HepG2 (cell line): ENCODE data around the gene HRH3. TPM values are rescaled to one million over a fixed set of nuclear protein-coding genes. Genes with fewer than 3 reads are reported as not detected.

Source experiments
- ATAC-seq: fragments of 200-7000 bp; cut with Tn5 transposase; 3 replicates; pipeline ENCODE4 v1.9.1; 2020; ENCODE audit warnings: mild to moderate bottlenecking, moderate library complexity
- BruUV-seq: library from RNA; stranded (reverse); fragments of 400-500 nt; replicated peaks from 2 replicates; lab custom pipeline; 2021; lab: Mats Ljungman, UMichigan
- CTCF ChIA-PET: fragments of 300-600 bp; formaldehyde crosslinking; extraction: SDS; loops from one replicate; lab custom pipeline; 2021; ENCODE audit warnings: low total read pairs, inconsistent platforms, low intra/inter-chr PET ratio; lab: Yijun Ruan, JAX
- POLR2A ChIA-PET: fragments of 350-600 bp; sonication (Branson Sonifier 250); formaldehyde crosslinking; loops from one replicate; lab custom pipeline; 2020; ENCODE audit warnings: antibody characterized with exemption, inconsistent platforms; lab: Yijun Ruan, JAX
- DNase-seq: peaks from one replicate; pipeline ENCODE4 v3.0.0-alpha.2; 2015; ENCODE audit warnings: low spot score
- FAIRE-seq: peaks from 3 replicates; lab custom pipeline; 2011; peaks lifted over from hg19 to GRCh38; lab: Jason Lieb, UNC
- H2AFZ ChIP-seq: one replicate; pipeline ENCODE4 v1.6.1; 2011; ENCODE audit warnings: low read length, inconsistent platforms
- H3K27ac ChIP-seq: fragments of 300-600 bp; 3 replicates; pipeline ENCODE4 v1.8.0; 2011; ENCODE audit warnings: mixed run types, mild to moderate bottlenecking, mixed read lengths, low read length, inconsistent platforms; ENCODE audit not compliant: insufficient read depth; ENCODE audit errors: extremely low read length
- H3K27me3 ChIP-seq, 2 experiments: fragments of 200-600 bp in 1 of 2; 2 replicates in 1 of 2; 3 replicates in 1 of 2; pipeline versions ENCODE4 v1.6.0 to v1.8.0; 2011; ENCODE audit warnings: low read length in 2 of 2, mild to moderate bottlenecking in 2 of 2, moderate library complexity in 2 of 2, inconsistent platforms in 1 of 2; ENCODE audit not compliant: insufficient read depth in 2 of 2, control insufficient read depth in 1 of 2
- H3K36me3 ChIP-seq, 2 experiments: fragments of 200-600 bp in 1 of 2; replicated peaks in 1 of 2; 2 replicates in 1 of 2; 3 replicates in 1 of 2; pipeline versions ENCODE4 v1.5.1 to v1.8.0; 2011; ENCODE audit warnings: low read length in 2 of 2, inconsistent platforms in 1 of 2; ENCODE audit not compliant: insufficient read depth in 2 of 2, control insufficient read depth in 1 of 2
- H3K4me1 ChIP-seq: 2 replicates; pipeline ENCODE4 v1.5.1; 2012; ENCODE audit warnings: low read length, inconsistent platforms; ENCODE audit not compliant: insufficient read depth
- H3K4me2 ChIP-seq: 2 replicates; pipeline ENCODE4 v1.6.0; 2011; ENCODE audit warnings: low read depth, low read length, inconsistent platforms
- H3K4me3 ChIP-seq, 3 experiments: fragments of 200-600 bp in 1 of 3; sonication (generic), shearing (Covaris generic) in 1 of 3; replicated peaks in 1 of 3; 2 replicates each; pipeline ENCODE4 v1.5.1; 2011 to 2016; ENCODE audit warnings: low read length in 3 of 3, inconsistent platforms in 2 of 3, low read depth in 2 of 3, mild to moderate bottlenecking in 2 of 3, control low read depth in 1 of 3, mixed read lengths in 1 of 3; ENCODE audit not compliant: insufficient read depth in 1 of 3
- H3K79me2 ChIP-seq: one replicate; pipeline ENCODE4 v1.6.1; 2011; ENCODE audit warnings: low read length, inconsistent platforms; ENCODE audit not compliant: insufficient read depth
- H3K9ac ChIP-seq: 2 replicates; pipeline ENCODE4 v1.6.0; 2011; ENCODE audit warnings: mild to moderate bottlenecking, low read depth, low read length, inconsistent platforms; ENCODE audit not compliant: insufficient read depth
- H3K9me3 ChIP-seq: 2 replicates; pipeline ENCODE4 v1.5.1; 2012; ENCODE audit warnings: mild to moderate bottlenecking, low read length
- H4K20me1 ChIP-seq: 2 replicates; pipeline ENCODE4 v1.6.0; 2011; ENCODE audit warnings: inconsistent platforms, mild to moderate bottlenecking, low read length, moderate library complexity; ENCODE audit not compliant: insufficient read depth
- ATF6 ChIP-seq: sonication (generic); formaldehyde crosslinking; conservative IDR thresholded peaks from 2 replicates; pipeline ENCODE4 v1.4.0; 2020; ENCODE audit warnings: missing genetic modification reagents
- ELF4 ChIP-seq: sonication (generic); formaldehyde crosslinking; IDR thresholded peaks from 2 replicates; pipeline ENCODE4 v1.5.0; 2020; ENCODE audit warnings: missing genetic modification reagents, mild to moderate bottlenecking, moderate library complexity, borderline replicate concordance
- ETS1 ChIP-seq: sonication (generic); formaldehyde crosslinking; IDR thresholded peaks from 2 replicates; pipeline ENCODE4 v1.4.0; 2020; ENCODE audit warnings: missing genetic modification reagents
- HMG20A ChIP-seq: IDR thresholded peaks from 2 replicates; pipeline ENCODE4 v1.6.1; 2016; ENCODE audit warnings: borderline replicate concordance
- KDM6A ChIP-seq: IDR thresholded peaks from 2 replicates; pipeline ENCODE4 v1.6.1; 2016; ENCODE audit warnings: low read depth
- PHF20 ChIP-seq: sonication (generic); formaldehyde crosslinking; IDR thresholded peaks from 2 replicates; pipeline ENCODE4 v1.5.0; 2020; ENCODE audit warnings: mild to moderate bottlenecking, missing genetic modification reagents
- PITX1 ChIP-seq: sonication (generic); formaldehyde crosslinking; IDR thresholded peaks from 2 replicates; pipeline ENCODE4 v1.5.1; 2020; ENCODE audit warnings: mild to moderate bottlenecking, missing genetic modification reagents
- REL ChIP-seq: sonication (generic); formaldehyde crosslinking; conservative IDR thresholded peaks from 2 replicates; pipeline ENCODE4 v1.8.0; 2022; ENCODE audit warnings: mild to moderate bottlenecking, missing genetic modification reagents, moderate library complexity
- ZBTB34 ChIP-seq: sonication (generic); formaldehyde crosslinking; IDR thresholded peaks from 2 replicates; pipeline ENCODE4 v1.8.0; 2022; ENCODE audit warnings: mild to moderate bottlenecking, missing genetic modification reagents
- ZNF503 ChIP-seq: sonication (generic); formaldehyde crosslinking; IDR thresholded peaks from 2 replicates; pipeline ENCODE4 v1.4.0; 2020; ENCODE audit warnings: missing genetic modification reagents
- ZNF776 ChIP-seq: sonication (generic); formaldehyde crosslinking; IDR thresholded peaks from 2 replicates; pipeline ENCODE4 v1.4.0; 2020; ENCODE audit warnings: mild to moderate bottlenecking, missing genetic modification reagents
- WGBS: methylation state at CpG from one replicate; pipeline ENCODE4 v1.1.6; 2017; ENCODE audit warnings: low lambda C conversion rate; 5-methylcytosine and 5-hydroxymethylcytosine counted together
- in situ Hi-C: cut with HindIII; loops from 2 replicates; pipeline ENCODE4 v1.10.0; 2017; ENCODE audit warnings: low pct_unique_long_range_greater_than_20kb; ENCODE audit not compliant: extremely low pct_ligation_motif_present
- intact Hi-C: fragments of 100-400 bp; cut with micrococcal nuclease; formaldehyde crosslinking; loops from one replicate; pipeline ENCODE4 v1.10.0; 2022; ENCODE audit not compliant: unreplicated experiment
- polyA plus RNA-seq, 8 experiments: library from polyadenylated mRNA; depleted of rRNA in 3 of 8; stranded (reverse) in 7 of 8; unstranded in 1 of 8; fragments of >200 nt; fragmentation: Illumina TruSeq in 4 of 8; extraction: Trizol in 4 of 8; gene quantifications; 2 replicates each; pipeline versions ENCODE4 v1.2.1 to v1.2.3, GENCODE V29; 2011 to 2016; ENCODE audit warnings: low read depth in 4 of 8, missing spikeins in 1 of 8, mixed read lengths in 1 of 8; ENCODE audit not compliant: insufficient read depth in 1 of 8
- total RNA-seq, 5 experiments: library from RNA; depleted of rRNA; stranded (reverse); fragments of >200 nt; fragmentation: Illumina TruSeq; extraction: Trizol; gene quantifications; 2 replicates each; pipeline ENCODE4 v1.2.3, GENCODE V29; 2016; ENCODE audit warnings: low read depth in 1 of 5

Gene HRH3
- total and polyA plus RNA-seq, 2 of the 13 experiments (the other 11 are each of a cell fraction or from before 2014, with no cell fraction given), result 0.18 TPM; not detected in 1

- intact Hi-C loops (no loop called here), in situ Hi-C loops (no loop called here)
- FAIRE-seq (no peak), DNase-seq (no peak), ATAC-seq (no peak)
- TF ChIP-seq ZBTB34 (no peak), ETS1 (CRISPR knock-in tag) (no peak), KDM6A (CRISPR knock-in tag) (no peak), ATF6 (CRISPR knock-in tag) (no peak), ZNF776 (CRISPR knock-in tag) (no peak), PHF20 (no peak), HMG20A (CRISPR knock-in tag) (no peak), PITX1 (no peak), REL (no peak), ZNF503 (CRISPR knock-in tag) (no peak), ELF4 (no peak)
- 93% methylated on average over 6 of the region's 6 CpGs for WGBS
- ChIA-PET CTCF (no interaction called here), POLR2A (no interaction called here)
- Histone ChIP-seq H3K4me2 (no peak overlapping the region), H3K27ac (no peak overlapping the region), H3K4me3 (no peak overlapping the region), H3K9me3 (no peaks in the 10 kb centered on the region), H4K20me1 (peaks cover 50% of the 10 kb centered on the region), H3K9ac (no peak overlapping the region), H3K36me3 (peaks cover 19 to 30% of the 10 kb centered on the region in 2 experiments; a peak in 4 of 5 replicates), H3K79me2 (peaks cover 59% of the 10 kb centered on the region), H3K4me1 (peaks cover 18% of the 10 kb centered on the region), H2AFZ (no peak overlapping the region), H3K27me3 (no peaks in the 10 kb centered on the region)
- BruUV-seq, result no TSS peak
These were observed 33.3 kb upstream of the HRH3 start for GRCh38 chr20:62253398-62253797.
